Measurements from ENCODE around the gene OXNAD1.

OXNAD1 gene

DNA sequence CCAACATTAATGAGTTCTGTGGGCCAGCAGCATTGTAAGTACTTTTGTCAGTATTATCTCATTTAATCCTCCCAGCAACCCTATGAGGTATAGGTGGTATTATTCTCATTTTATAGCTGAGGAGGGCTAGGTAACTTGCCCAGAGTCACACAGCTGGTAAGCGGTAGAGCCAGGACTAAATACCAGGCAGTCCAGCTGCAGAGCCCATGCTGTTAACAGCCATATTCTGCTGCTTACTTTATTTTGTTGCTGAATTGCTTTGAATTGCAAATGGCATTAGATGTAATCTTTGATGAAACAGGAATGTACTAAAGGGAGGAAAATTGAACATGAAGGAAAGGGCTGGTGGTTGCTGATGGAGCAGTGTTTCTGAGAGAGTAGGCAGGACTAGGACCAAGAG is 19.6 kb downstream of the OXNAD1 start:
- no peak for DNase-seq

DNA sequence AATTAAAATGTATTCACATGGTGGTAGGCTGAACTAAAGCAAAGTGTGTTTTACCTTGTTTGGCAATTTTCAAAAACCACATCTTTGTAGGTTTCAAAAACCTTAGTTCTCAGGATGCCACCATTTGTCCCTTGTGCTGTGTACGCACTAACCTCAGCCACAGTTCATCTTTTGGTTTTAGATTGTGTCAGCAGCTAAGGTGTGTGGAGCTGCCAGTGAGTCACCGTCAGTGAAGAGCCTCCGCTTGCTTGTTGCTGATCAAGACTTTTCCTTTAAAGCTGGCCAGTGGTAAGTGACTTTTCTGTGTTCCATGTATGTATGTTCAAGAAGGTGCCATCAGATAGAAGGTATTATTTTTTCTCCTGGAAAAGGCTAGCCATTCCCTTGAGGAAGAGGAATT is 21.1 kb downstream of the OXNAD1 start:
- DNase-seq = no peak

DNA sequence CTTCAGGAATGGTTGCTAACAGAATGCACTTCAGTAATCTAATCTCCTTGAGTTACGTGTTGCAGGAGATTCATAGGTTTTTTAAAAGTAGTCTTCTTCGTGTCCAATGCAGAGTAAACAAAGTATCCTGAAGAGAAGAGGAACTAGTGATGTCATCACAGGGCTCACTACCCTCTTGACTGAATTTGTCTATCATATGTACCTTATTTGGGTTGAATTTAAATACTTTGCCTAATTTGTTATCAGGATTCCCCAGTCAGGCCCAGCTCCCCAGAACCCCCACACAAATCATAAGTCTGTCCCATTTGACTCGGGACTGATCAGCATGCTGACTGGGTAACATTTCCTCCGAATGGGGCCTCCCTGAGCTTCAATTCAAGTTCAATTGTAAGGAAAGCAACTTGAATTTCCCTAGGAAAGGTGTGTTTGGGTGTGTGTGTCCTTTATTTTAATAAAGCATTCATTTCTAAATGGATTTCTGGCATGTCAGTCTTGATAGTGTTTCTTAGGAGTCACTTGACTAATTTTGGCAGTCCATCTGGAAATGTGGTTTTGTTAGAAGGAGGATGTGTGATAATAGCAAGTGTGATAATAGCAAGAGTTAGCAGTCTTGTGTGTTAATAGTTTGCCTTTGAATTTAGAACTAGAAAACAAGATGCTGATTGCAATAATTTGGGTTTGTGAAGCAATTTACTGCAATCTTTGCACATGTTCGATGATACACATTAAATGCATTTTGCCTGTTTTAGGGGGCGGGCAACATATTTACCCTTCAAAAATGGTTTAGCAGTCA is 21.9 kb downstream of the OXNAD1 start:
- no peak for DNase-seq

DNA sequence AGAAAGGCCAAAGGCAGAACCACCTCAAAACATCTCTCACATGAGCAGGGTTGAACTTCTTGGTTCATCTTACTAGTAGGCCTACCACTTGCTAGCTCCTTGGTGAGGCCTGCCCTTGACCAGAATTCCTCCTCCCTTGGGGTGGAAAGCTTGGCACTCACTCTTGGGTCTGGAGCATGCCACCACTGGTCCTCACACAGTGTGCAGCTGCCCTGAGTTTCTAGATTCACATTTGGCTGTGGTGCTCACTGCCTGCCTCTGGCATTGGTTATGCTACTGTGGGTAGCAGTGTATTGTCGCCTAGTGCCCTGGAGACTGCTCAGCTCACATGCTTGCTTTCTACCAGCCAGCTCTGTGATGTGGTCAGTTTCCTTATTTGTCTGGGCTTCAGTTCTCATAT is 23.7 kb downstream of the OXNAD1 start:
- no peak for DNase-seq

DNA sequence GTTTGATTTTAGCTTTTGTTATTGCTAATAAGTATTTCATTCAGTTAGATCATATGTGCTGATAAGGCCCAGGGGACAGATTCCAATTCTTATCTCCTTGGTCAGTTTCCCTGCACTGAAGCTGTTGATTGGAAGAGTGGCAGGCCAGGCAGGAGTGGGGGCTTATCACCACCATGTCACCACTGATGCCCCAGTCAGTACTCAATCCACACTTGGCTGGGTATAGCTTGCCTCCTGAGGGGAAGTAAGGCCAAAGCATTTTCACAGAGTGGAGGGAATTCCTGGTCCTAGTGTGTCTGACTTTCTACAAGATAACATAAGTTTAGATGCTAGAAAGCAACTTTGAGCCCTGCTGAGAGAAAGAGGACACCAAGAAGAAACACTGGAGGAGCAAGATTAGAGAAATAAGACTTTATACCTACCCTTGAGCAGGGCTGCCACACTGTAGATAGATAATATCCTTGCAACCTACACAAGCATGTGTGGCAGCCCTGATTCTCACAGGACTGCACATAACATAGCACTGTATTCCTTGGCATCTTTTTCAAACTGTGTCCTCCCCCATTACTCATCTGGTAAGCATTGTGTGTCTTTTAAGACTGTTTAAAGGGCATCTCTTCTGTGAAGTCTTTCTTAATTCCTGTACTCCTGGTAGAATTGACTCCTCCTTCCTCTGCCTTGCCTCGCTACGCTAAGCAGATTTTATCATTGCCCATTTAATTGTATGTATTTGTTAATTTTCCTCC is 24.3 kb downstream of the OXNAD1 start:
- no peak for DNase-seq

DNA sequence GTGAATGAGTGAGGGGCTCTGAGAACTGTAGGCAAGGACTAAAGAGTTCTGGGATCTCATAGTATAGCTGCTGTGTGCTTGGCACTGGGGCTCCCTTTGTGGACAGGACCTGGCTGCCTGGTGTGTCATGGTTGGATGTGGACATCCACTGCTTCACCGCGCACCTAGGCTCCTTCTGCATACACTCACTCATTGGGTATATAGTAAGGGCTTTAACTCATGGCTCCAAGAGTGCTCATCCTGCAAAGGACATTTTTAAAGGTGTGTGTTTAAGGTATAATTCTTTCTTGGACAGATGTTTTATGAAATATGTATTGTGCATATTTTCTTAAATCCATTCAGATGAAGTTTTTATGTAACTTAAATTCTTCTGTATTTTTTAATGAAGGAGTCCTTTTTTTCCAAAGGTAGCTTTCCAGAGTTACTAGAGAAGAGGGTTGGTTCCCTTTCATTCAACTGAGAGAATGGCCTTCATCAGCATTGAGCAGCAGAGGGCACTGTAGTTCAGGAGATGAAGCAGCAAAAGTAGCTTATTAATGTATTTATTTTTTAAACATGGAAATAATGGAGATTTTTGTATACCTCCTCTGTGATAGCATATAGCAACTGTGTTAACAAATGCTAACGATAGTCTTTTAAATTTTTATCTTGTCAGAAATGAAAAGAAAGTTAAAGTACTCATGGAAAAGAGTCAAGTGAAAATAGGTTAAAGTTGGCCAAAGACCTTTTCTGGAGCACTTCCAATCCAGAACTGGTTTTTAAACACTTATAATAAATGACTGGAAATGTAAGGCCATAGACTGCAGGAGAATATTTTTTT is 25.2 kb downstream of the OXNAD1 start:
- DNase-seq = peak; percentile 58

DNA sequence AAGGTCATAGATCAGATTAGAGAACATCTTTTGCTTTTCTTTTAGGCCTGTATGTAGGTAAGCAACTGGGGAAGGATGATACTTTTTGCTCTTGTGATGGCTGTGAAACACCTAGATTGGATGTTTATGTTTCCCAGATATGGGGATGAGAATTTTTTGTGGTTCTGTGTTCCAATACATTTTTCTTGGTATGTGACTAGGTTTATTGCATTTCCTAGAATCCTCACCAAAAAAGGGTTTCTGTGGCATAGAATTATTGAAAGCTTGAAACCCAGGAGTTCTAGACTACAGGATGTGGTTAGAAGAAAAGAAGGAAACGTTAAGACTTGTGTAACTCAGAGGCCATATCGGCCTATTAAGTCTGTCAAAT is 25.8 kb downstream of the OXNAD1 start:
- no peak for DNase-seq

DNA sequence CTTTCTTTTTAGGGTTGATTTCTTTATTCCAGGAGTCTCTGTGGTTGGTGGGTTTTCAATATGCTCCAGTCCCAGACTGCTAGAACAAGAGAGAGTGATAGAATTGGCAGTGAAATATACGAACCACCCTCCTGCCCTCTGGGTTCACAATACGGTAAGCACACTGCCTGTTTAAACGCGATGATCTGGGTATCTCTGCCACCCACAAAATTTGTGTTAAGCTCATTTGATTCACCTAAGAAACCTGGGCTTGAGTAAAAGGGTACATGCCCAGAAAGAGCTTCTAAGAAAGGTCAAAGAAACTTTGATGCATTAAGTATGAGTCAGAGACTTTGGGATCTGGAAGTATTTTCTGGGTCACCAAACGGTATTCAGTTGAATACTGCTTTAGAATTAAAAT is 29.8 kb downstream of the OXNAD1 start:
- DNase-seq = no peak

DNA sequence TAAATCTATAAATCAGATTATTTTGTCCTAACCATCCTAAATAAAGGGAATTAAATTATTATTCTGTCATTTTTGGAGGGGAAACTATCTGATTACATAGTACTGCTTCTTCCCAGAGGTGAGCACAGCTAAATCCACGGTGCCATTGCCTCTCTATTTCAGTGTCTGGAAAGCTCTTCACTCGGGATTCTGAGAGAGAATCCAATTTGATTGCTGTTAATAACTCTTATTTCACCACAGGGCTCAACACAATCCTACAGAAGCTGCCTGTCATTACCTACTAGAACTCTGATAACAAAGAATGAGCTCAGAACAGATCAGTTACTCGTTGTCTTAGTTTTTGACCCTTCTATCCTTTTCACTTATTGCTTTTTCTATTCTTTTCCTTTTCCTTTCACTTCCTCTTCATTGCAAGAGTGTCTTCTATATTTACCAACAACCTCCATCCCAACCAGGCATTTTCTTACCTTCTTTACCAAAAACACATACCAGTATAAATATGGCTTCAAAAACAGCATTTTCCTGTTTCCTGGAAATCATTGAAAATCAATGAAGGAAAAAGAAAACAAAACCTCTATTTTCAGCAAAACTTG is 30.4 kb downstream of the OXNAD1 start:
- no peak for DNase-seq

DNA sequence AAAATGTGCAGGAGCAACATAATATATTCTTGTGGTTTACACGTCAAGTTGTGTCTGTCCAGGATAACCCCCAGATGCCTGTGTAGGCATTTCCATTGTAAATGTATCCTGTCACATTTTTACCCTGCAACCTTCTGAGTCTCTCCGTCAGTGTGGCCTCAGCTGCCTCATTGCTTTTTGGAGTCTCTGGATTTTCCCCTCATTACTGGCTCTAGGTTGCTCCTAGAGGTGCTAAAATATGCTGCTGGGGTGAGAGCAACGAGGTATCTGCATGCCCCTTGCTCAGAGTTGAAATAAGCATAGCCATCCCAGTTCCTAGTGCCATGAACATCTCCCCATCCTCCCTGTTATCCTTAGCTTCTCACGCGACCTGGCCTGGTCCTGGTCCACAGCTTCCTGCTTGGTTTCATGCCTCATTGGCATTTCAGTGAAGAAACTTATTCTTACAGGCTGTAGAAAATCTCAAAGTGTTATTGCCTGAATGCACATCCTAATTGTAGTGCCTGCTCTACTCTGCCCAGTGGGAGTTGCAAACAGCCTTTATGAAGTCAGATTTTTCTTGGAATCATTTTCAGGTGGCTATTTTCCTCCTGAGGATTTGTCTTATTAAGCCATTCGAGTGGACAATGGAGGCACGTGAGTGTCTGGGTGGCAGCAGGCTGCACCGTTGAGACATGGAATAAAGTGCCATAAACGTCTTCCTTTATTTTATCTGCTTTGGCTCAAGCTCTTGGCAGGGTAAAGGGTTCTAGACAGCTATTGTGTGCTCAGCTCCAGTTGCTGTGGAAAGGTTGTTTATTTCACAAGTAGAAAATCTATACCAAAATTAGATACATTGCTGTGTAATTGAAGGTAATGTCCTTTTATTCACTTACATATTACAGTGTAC is 33.2 kb downstream of the OXNAD1 start:
- no peak for DNase-seq

DNA sequence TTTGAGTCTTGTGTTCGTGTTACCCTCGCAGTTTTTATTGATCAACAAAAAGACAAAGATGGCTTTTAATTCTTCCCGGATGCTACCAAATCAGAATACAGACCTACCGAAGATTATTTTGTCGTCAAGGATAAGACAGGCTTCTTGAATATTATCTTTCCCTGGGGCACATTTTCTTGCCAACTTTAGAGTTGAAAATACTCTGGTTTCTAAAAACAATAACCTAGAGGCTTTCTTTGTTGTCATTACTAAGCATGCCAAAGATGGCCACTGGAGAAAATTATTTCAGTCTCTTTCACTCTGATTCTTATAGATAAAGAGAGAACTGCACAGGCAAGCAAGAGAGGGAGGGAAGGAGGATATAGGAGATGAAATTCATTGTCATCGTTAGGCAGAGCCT is 33.9 kb downstream of the OXNAD1 start:
- no peak for DNase-seq

DNA sequence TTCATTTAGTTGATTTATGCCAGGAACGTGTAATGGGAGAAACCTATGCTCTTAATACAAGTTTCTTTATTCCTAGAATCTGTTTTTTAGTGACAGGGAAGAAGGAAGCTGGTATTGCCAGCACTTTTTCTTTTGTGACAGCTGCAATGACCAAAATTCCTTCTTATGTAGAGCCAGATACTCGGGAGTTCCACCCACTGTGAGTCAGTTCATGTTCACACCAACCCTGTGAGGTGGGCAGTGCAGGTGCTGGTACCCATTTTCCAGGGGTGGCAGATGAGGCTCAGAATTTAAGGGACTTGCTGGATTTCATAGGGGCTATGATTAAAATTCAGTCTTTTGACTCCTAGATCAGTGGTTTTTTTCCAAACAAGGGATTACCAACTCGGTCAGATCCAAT is 34.7 kb downstream of the OXNAD1 start:
- no peak for DNase-seq

DNA sequence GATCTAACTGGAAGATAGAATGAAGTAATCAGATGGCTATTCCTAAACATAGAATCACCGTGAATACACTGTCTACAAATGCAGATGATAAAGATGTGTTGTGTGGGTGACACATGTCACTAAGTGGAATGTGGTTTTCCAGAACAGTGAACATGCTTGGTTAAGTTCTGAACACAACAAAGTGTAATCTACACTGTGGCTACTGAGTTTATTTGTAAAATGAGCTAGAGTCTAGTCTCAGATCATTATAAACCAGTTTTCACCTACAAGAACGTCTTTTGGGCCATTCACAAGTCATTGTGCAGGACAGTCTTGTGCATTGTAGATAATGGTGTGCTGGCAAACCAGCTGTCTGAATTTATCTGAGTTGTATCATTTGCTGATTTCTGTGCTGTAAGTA is 35.3 kb downstream of the OXNAD1 start:
- no peak for DNase-seq

DNA sequence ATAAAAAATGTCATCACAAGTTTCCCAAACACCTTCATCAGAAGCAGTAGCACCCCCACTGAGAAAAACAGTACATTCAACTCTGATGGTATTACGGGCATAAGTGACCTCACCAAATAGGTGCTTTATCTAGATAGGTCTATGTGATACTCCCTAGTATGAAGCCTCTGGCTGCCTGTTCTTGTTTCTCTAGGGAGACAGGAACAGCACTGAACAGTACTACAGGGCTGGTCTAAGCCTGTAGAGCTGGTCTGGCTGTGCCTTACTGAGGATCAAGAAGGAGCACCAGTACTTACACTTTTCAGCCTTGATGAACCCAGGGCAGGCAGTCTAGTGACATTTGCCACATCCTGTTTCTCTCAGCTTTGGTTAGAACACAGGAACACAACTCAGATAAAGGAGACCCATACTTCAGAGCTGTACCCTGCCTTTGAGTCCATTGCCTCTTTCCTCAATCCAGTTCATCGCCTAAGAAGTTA is 35.9 kb downstream of the OXNAD1 start:
- no peak for DNase-seq

DNA sequence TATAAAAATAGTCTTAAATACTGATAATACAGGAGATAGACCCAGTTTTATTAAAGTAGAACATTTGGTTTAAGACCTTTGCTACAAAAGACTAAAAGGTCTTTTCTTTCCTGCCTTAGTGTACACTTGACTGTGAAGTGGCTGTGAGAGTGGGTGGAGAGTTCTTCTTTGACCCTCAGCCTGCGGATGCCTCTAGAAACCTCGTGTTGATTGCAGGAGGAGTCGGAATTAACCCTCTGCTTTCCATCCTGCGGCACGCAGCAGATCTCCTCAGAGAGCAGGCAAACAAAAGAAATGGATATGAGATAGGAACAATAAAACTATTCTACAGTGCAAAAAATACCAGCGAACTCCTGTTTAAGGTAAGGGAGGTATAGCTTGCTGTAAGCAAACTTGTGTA is 36.5 kb downstream of the OXNAD1 start:
- DNase-seq = no peak

DNA sequence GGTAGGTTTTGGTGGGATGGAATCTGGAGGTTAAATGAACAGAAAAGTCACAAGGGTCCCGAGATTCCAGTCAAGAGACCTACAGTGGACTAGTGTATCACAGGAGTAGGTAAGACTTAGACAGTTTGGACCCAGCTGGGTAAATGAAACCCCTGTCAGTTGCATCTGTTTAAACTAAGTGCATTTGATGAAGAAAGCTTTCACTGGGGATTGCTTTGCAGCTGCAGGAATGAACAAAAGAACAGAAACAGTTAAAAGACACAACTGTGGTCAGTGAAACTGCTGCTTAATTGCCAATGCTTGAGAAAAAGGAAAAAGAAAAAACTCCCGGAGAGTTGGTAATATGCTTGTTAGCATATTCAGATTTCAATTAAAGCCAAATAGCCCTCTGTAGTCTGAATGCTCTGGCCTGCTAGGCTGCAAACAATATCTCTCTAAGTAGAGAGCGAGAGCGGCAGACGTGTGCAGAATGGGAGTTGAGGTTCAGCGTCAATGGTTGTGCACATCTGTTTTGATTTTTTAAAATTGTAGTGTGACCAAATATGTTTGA is 37.1 kb downstream of the OXNAD1 start:
- DNase-seq = no peak

DNA sequence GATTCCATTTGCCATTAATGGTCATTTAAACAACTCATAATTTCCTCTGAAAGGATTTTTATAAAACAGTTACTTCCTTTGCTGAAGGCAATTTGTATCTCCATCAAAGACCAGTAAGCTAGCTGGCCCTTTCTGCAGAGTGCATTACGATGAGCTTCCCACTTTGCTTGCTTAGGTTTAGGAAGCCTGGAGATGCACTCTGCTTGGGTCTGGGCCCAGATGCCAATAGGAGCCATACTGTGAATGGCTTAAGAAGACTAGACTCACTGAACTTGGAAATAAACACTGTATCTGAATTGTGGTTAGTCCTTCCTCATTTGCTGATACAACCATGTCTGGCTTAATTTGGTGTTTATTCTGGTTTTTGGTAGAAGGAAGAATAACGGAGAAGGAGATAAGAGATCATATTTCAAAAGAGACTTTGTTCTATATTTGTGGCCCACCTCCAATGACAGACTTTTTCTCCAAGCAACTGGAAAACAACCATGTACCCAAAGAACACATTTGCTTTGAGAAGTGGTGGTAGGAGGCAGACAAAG is 38.1 kb downstream of the OXNAD1 start:
- DNase-seq = no peak

DNA sequence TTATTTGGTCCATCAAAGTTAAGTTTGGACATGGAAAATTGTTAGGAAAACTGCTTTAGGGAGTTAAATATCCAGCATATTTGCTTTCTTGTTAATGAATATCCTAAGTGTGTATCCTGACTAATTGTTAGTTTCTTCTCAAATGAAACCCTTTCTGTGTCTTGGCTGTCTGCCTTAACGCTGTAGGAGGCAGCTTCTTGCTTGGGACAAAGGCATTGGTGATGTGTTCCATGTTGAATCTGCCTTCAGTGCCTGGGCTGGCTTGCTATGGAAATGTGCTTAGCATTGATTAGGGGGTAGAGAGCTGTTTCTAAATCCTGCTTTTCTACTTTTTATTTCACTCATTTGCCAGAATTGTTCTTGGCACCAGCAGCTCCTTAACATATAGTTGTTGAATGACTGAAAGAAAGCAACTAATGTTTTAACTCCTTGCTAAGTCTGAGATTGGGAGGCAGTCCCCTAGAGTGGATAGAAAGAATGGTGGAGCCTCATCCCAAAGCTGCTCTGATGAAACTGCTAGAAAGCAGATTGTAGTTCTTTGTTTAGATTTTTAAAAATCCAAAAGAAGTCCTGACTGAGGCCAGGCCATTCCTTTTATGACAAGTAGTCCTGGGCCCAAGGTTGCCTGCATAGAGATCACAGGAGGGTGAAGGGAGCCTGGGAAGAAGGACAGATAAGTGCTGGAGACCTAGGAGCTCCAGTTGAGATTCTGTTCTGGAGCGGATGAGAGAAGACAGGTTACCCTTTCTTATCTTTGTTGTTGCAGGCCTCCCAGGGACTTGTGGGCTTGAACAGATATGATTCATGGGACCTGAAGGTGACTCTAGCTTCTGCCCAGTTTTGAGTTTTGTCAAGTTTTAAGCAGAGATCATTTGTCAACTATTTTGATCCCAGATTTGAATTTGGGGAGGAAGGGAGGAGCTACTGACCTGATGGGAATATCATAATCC is 39.3 kb downstream of the OXNAD1 start:
- no peak for DNase-seq

DNA sequence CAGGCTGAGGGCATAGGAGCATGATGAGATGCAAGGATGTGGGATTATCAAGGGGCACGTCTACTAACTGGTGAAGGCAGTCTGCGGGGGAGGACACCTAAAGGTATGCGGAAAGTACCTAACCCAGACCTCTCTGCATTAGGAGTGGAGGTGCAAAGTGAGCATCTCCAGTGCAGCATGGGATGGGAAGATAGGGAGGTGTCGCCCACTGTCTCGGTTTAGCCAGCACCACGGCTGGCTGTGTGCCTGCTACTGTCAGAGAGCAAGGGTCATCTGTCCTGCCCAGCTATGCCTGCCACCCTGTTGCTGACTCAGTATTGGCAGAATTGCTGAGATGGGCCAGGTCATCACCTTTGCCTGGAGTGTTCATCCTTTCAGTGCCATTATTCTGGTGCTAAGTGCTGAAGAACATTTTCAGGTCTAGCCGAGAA is 40.1 kb downstream of the OXNAD1 start:
- DNase-seq = no peak

DNA sequence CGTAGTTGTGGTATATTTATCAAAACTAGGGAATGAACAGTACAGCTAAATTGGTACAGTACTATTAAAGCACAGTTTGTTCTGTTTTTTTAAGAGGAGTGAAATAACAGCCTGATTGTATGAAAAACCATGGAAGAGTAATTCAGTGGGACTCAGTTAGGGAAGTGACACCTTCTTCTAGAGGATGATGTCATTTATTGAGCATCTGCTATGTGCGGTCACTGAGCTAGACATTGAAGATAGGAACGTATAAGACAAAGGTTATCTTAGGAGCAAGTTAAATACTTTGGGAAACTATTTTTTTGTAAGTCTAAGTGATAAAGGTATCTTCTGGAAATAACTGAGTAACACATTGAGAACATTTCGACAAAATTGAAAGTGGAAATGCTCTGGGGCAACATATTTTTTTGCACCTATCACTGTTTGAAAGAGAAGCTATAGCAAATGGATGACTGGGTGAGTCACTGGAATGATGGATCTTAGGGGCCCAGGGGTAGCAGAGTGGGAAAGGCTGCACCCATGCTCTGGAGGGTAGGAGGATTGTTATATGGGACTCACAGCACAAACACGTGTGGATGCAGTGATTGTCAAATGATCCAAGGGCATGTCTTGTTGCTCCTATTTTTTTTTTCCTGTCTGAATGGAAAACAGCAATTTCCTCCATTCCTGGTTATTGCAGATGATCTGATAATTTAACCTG is 43.0 kb downstream of the OXNAD1 start:
- no peak for DNase-seq
